Type B pancreatic cell (in vitro differentiated cells): Measurements from ENCODE around the gene PRKCA. TPM values are rescaled to one million over a fixed set of nuclear protein-coding genes. Genes with fewer than 3 reads are reported as not detected.

Experiments used
- DNase-seq: peaks from one replicate; pipeline ENCODE4 v3.0.0; 2021; ENCODE audit warnings: mixed read lengths; ENCODE audit not compliant: unreplicated experiment; ENCODE audit errors: extremely low spot score
- H3K27ac Mint-ChIP-seq: 2 replicates; pipeline ENCODE4 v1.8.0; 2021; ENCODE audit warnings: mild to moderate bottlenecking, mixed read lengths
- H3K27me3 Mint-ChIP-seq: 2 replicates; pipeline ENCODE4 v1.8.0; 2021; ENCODE audit warnings: mixed read lengths
- H3K36me3 Mint-ChIP-seq: 2 replicates; pipeline ENCODE4 v1.8.0; 2021; ENCODE audit warnings: mixed read lengths
- H3K4me1 Mint-ChIP-seq: one replicate; pipeline ENCODE4 v1.8.0; 2021; ENCODE audit warnings: mixed read lengths; ENCODE audit not compliant: unreplicated experiment
- H3K4me3 Mint-ChIP-seq: 2 replicates; pipeline ENCODE4 v1.8.0; 2021; ENCODE audit warnings: mild to moderate bottlenecking, mixed read lengths
- H3K9me3 Mint-ChIP-seq: 2 replicates; pipeline ENCODE4 v1.8.0; 2021; ENCODE audit warnings: mixed read lengths
- total RNA-seq: library from RNA; stranded (reverse); gene quantifications from 2 replicates; pipeline ENCODE4 v1.2.1, GENCODE V29; 2021; ENCODE audit warnings: low replicate concordance
- TF ChIP-seq, protein P1 (sequence below): fragments of 200-600 bp; sonication (generic); conservative IDR thresholded peaks from 2 replicates; pipeline ENCODE4 v1.5.0; 2021; ENCODE audit warnings: antibody characterized with exemption, mild to moderate bottlenecking

Gene PRKCA
- total RNA-seq, 1 donor from 2014 or later = 16.1 TPM

DNA sequence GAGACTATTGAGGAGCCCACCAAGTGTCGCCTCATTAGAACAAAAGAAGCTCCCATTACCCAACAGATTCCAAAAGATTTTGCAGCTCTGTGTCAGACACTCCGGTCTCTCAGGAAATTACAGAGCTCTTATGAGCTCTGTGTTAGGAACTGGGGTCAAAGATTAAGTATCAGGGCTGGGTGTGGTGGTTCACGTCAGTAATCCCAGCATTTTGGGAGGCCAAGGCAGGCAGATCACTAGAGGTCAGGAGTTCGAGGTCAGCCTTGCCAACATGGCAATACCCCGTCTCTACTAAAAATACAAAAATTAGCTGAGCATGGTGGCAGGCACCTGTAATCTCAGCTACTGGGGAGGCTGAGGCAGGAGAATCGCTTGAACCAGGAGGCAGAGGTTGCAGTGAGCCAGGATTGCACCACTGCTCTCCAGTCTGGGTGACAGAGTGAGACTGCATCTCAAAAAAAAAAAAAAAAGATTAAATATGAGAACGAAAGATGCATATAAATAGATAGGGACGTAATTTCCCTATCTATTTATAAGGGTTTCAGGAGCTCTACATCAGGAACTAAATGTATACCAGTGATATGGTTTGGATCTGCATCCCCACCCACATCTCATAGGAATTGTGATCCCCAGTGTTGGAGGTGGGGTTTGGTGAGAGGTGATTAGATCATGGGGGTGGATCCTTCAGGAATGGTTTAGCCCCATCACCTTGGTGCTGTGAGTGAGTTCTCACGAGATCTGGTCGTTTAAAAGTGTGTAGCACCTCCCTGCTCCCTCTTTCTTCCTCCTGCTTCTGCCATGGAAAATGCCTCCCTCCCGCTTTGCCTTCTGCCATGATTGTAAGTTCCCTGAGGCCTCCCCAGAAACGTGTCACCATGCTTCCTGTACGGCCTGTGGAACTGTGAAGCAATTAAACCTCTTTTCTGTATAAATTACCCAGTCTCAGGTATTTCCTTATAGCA, 111.4 kb downstream of the PRKCA start:
- Mint-ChIP-seq H3K27me3 (no peaks in the 10 kb centered on the region), H3K4me3 (no peak overlapping the region), H3K27ac (no peak overlapping the region), H3K36me3 (no peaks in the 10 kb centered on the region), H3K9me3 (no peaks in the 10 kb centered on the region), H3K4me1 (peaks cover 29% of the 10 kb centered on the region)
- TF ChIP-seq, protein P1, sequence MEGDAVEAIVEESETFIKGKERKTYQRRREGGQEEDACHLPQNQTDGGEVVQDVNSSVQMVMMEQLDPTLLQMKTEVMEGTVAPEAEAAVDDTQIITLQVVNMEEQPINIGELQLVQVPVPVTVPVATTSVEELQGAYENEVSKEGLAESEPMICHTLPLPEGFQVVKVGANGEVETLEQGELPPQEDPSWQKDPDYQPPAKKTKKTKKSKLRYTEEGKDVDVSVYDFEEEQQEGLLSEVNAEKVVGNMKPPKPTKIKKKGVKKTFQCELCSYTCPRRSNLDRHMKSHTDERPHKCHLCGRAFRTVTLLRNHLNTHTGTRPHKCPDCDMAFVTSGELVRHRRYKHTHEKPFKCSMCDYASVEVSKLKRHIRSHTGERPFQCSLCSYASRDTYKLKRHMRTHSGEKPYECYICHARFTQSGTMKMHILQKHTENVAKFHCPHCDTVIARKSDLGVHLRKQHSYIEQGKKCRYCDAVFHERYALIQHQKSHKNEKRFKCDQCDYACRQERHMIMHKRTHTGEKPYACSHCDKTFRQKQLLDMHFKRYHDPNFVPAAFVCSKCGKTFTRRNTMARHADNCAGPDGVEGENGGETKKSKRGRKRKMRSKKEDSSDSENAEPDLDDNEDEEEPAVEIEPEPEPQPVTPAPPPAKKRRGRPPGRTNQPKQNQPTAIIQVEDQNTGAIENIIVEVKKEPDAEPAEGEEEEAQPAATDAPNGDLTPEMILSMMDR = no peak
- DNase-seq = no peak

DNA sequence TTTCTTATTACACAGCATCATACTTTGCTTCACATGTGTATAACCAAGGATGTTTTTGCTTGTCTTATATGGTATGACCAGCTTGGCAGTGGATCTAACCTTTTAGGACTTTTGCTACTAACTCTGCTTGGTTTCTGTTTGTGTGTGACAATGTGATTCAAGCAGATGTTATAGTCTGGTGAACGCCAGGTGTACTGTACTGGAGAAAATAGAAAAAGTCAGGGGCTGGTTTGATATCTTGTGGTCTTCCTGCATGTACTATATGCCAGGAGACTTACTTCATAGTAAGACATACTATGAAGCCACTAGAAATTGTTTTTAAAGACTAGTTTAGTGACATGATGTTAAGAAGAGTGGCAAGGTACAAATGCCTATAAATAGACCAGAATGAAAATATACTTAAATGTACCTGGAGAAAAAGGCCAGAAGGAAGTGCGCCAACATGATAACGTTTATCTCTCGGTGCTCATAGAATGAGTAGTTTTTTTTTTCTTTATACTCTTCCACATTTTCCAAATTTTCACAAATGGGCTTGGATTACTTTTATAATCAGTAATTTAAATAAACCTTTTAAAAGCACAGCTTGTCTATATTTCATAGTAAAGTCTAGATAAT, 112.3 kb downstream of the PRKCA start:
- Mint-ChIP-seq H3K4me3 (no peak overlapping the region), H3K9me3 (no peaks in the 10 kb centered on the region), H3K4me1 (peaks cover 29% of the 10 kb centered on the region), H3K36me3 (no peaks in the 10 kb centered on the region), H3K27ac (no peak overlapping the region), H3K27me3 (no peaks in the 10 kb centered on the region)
- no peak for DNase-seq
- TF ChIP-seq, protein P1 = no peak

DNA sequence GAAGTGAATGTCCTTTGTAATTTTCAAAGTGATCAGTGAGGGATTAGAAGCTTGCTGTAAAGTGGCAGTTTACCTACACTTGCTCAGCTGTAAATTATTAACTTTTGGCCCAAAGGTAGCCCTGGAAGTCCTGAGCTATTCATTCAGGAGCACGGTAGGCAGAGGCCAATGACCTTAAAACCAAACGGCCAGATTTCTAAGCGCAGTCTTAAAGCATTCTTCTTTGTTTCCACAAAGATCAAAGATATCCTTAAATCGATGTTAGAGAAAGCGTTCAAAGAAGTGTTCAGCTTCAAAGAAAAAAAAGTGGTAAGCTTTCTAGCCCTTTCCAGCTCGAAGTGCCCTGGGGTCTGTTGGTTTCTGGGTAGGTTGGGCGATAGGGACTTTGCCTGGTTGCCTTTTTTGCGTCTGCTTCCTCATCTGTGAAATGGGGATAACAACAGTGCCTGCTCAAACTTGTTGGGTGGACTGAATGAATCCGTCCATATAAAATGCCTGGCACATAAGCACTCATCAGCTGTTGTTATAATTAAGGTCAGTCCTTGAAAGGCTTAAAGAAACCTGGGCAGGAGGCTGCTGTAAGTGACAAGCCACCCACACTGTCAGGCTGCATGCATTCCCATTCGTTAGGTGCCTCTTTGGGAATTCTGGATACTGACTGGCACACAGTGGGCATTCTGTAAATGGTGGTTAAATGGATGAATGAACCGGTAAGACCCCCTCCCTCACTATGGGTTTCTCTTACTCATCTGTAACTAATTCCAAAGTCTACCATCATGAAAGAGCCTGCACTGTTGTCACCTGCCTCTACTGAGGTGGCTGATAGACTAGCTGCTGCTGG, 113.2 kb downstream of the PRKCA start:
- no peaks in the 10 kb centered on the region for H3K36me3 Mint-ChIP-seq
- peak overlapping the region; percentile 55 for H3K4me3 Mint-ChIP-seq
- no peak for DNase-seq
- no peaks in the 10 kb centered on the region for H3K27me3 Mint-ChIP-seq
- H3K9me3 Mint-ChIP-seq = no peaks in the 10 kb centered on the region
- TF ChIP-seq, protein P1 = no peak
- H3K27ac Mint-ChIP-seq = no peak overlapping the region
- H3K4me1 Mint-ChIP-seq = peaks cover 31% of the 10 kb centered on the region

DNA sequence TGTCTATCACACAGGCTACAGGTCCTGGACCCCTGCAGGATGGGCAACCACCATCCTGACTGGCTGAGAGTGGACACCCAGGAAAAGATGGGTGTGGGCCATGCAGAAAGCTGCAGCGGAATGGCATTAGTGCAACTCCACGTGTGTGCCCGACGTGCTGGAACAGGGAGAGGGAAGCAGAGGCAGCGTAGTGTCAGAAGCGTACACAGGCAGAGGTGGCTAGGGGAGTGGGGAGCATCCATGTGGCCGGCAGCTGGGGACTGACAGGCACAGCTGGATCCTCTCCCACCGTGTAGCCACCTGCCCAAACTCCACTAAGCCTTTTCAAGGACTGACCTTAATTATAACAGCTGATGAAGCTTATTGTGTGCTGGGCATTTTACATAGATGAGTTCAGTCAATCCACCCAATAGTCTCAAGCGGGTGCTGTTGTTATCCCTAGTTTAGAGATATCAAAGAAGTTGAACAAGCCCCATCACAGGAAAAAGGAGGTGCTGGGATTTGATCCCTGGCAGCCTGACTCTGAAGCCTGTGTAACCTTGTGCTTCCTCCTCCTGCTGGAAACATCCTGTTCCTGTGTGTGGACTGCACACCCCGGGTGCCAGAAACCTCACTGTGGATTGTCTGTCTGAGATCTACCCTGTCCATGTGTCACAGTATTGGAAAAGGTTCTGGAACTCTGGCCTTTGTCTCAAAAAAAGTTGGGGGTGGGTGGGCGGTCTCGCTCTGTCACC, 114.0 kb downstream of the PRKCA start:
- H3K4me3 Mint-ChIP-seq = no peak overlapping the region
- TF ChIP-seq, protein P1 = no peak
- H3K27ac Mint-ChIP-seq = no peak overlapping the region
- no peaks in the 10 kb centered on the region for H3K9me3 Mint-ChIP-seq
- H3K27me3 Mint-ChIP-seq = no peaks in the 10 kb centered on the region
- no peak for DNase-seq
- H3K36me3 Mint-ChIP-seq = no peaks in the 10 kb centered on the region
- H3K4me1 Mint-ChIP-seq = peaks cover 37% of the 10 kb centered on the region

DNA sequence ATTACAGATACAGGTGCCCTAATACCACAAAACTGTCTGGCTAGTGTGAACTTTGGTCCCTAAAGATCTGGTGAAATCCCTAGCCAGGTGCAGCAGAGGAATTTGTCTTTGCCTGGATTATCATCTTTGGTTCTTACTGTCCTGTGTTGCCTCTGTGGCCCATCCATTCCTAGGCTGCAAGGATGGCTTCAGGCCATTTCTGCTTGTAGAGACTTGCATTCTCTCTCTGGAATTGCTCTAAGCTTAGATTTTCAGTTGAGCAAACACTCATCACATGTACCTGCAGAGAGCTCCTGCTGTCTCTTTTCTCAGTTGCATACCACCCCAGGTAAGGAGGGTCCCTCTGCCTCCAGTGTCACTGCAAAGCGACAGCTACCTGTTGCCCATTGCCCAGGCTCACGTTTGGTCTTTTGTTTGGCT, 114.9 kb downstream of the PRKCA start:
- DNase-seq = no peak
- H3K27ac Mint-ChIP-seq = no peak overlapping the region
- no peaks in the 10 kb centered on the region for H3K36me3 Mint-ChIP-seq
- peaks cover 37% of the 10 kb centered on the region for H3K4me1 Mint-ChIP-seq
- TF ChIP-seq, protein P1 = no peak
- no peak overlapping the region for H3K4me3 Mint-ChIP-seq
- no peaks in the 10 kb centered on the region for H3K9me3 Mint-ChIP-seq
- no peaks in the 10 kb centered on the region for H3K27me3 Mint-ChIP-seq
